Endothelial cell (in vitro differentiated cells): ENCODE measurements around the gene POLR3GL. TPM values are rescaled to one million over a fixed set of nuclear protein-coding genes. Genes with fewer than 3 reads are reported as not detected.

Experiments
- DNase-seq: peaks from one replicate; pipeline ENCODE4 v3.0.0; 2021; ENCODE audit warnings: low spot score
- H3K27ac Mint-ChIP-seq: one replicate; pipeline ENCODE4 v1.8.0; 2021; ENCODE audit warnings: mixed read lengths, inconsistent platforms; ENCODE audit not compliant: unreplicated experiment
- H3K27me3 Mint-ChIP-seq: one replicate; pipeline ENCODE4 v1.8.0; 2021; ENCODE audit warnings: mild to moderate bottlenecking, moderate library complexity, mixed read lengths, inconsistent platforms; ENCODE audit not compliant: unreplicated experiment
- H3K36me3 Mint-ChIP-seq: one replicate; pipeline ENCODE4 v1.8.0; 2021; ENCODE audit warnings: mild to moderate bottlenecking, low read depth, mixed read lengths, inconsistent platforms; ENCODE audit not compliant: unreplicated experiment
- H3K4me1 Mint-ChIP-seq: one replicate; pipeline ENCODE4 v1.8.0; 2021; ENCODE audit warnings: mild to moderate bottlenecking, mixed read lengths, inconsistent platforms; ENCODE audit not compliant: unreplicated experiment
- H3K4me3 Mint-ChIP-seq: one replicate; pipeline ENCODE4 v1.8.0; 2021; ENCODE audit warnings: mild to moderate bottlenecking, mixed read lengths, inconsistent platforms; ENCODE audit not compliant: unreplicated experiment
- H3K9me3 Mint-ChIP-seq: one replicate; pipeline ENCODE4 v1.8.0; 2021; ENCODE audit warnings: mixed read lengths, inconsistent platforms; ENCODE audit not compliant: unreplicated experiment
- total RNA-seq: library from RNA; stranded (reverse); fragmentation: NEBNext Ultra II Directional; extraction: Animal tissue kit (Norgen Biotek cat#: 25700); gene quantifications from one replicate; pipeline ENCODE4 v1.2.1, GENCODE V29; 2021; ENCODE audit not compliant: unreplicated experiment
- TF ChIP-seq, protein P1 (sequence below): fragments of 200-600 bp; sonication (generic); IDR thresholded peaks from one replicate; pipeline ENCODE4 v1.5.0; 2021; ENCODE audit warnings: antibody characterized with exemption; ENCODE audit not compliant: unreplicated experiment

POLR3GL gene
- total RNA-seq, 1 donor from 2014 or later = 12.4 TPM

DNA sequence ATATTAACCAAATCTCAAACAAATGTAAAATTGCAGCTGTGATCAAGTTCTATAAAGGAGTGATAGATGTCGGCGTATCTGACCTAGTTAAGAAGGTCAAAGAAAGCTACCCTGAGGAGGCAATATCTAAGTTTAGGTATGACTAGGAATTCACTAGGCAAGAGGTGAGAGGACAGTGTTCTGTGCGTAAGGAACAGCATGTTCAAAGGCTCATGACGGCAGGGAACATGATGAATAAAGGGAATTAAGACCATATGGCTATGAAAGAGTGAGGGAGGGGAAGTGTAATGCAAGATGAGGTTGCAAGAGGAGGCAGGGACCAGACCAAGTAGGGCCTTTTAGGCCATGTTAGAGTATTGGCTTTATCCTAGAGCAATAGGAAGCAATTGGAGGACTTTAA is 15.3 kb upstream of the POLR3GL start:
- Mint-ChIP-seq H3K4me1 (peaks cover 9% of the 10 kb centered on the region), H3K36me3 (peaks cover 35% of the 10 kb centered on the region), H3K9me3 (no peaks in the 10 kb centered on the region), H3K27me3 (no peaks in the 10 kb centered on the region), H3K4me3 (no peak overlapping the region), H3K27ac (no peak overlapping the region)
- DNase-seq = no peak
- TF ChIP-seq, protein P1, sequence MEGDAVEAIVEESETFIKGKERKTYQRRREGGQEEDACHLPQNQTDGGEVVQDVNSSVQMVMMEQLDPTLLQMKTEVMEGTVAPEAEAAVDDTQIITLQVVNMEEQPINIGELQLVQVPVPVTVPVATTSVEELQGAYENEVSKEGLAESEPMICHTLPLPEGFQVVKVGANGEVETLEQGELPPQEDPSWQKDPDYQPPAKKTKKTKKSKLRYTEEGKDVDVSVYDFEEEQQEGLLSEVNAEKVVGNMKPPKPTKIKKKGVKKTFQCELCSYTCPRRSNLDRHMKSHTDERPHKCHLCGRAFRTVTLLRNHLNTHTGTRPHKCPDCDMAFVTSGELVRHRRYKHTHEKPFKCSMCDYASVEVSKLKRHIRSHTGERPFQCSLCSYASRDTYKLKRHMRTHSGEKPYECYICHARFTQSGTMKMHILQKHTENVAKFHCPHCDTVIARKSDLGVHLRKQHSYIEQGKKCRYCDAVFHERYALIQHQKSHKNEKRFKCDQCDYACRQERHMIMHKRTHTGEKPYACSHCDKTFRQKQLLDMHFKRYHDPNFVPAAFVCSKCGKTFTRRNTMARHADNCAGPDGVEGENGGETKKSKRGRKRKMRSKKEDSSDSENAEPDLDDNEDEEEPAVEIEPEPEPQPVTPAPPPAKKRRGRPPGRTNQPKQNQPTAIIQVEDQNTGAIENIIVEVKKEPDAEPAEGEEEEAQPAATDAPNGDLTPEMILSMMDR = no peak

DNA sequence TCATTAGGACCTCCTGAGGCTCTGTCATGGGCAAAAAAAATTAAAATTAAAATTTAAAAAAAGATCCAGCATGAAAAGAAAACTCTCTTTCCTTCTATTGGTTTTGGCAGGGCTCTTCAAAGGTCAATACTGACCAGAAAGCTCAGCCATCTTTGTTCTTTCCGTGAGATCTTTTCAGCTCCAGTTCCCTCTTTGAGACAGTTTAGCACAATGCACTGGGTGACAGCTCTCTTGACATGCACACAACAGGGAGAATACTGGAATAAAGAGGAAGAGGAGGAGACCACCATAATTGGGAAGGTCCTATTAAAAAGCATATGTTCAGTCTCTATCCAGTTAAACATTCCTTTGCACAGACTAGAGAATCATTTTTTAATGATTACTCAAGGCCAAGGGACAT is 13.0 kb upstream of the POLR3GL start:
- no peak for DNase-seq
- H3K9me3 Mint-ChIP-seq = no peaks in the 10 kb centered on the region
- peak overlapping the region; percentile 58 for H3K4me3 Mint-ChIP-seq
- H3K4me1 Mint-ChIP-seq = peaks cover 30% of the 10 kb centered on the region
- TF ChIP-seq, protein P1 = no peak
- peaks cover 30% of the 10 kb centered on the region for H3K36me3 Mint-ChIP-seq
- H3K27ac Mint-ChIP-seq = no peak overlapping the region
- peaks cover 2% of the 10 kb centered on the region for H3K27me3 Mint-ChIP-seq

DNA sequence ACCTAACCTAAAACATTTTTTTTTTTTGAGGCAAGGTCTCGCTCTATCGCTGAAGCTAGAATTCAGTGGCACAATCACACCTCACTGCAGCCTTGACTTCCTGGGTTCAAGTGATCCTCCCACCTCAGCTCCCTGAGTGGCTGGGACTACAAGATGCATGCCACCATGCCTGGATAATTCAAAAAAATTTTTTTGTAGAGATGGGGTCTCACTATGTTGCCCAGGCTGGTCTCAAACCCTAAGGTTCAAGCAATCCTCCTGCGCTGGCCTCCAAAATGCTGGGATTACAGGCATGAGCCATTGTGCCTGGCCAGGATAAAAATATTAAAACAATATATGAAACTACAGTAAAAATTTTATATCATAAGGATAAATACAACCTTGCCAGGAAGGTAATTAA is 11.6 kb upstream of the POLR3GL start:
- no peak overlapping the region for H3K4me3 Mint-ChIP-seq
- peaks cover 2% of the 10 kb centered on the region for H3K27me3 Mint-ChIP-seq

DNA sequence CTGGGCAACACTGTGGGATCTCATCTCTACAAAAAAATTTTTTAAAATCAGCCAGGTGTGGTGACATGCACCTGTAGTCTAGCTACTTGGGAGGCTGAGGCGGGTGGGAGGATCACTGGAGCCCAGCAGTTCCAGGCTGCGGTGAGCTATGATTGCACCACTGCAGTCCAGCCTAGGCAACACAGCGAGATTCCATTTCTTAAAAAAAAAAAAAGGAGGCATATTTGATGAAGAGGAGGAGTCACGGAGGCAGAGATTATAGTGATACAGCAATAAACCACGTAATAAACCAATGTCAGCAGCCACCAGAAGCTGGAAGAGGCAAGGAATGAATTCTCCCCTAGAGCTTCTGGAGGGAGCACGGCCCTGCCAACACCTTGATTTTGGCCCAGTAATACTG is 10.6 kb upstream of the POLR3GL start:
- Mint-ChIP-seq H3K27ac (no peak overlapping the region), H3K36me3 (peaks cover 16% of the 10 kb centered on the region), H3K4me1 (peaks cover 47% of the 10 kb centered on the region), H3K27me3 (peaks cover 3% of the 10 kb centered on the region), H3K4me3 (no peak overlapping the region), H3K9me3 (no peaks in the 10 kb centered on the region)
- no peak for DNase-seq
- TF ChIP-seq, protein P1 = no peak

More for the DNA sequence above, 11.6 kb upstream of the POLR3GL start:
- Mint-ChIP-seq H3K27ac (no peak overlapping the region), H3K4me1 (peaks cover 39% of the 10 kb centered on the region), H3K9me3 (no peaks in the 10 kb centered on the region), H3K36me3 (peaks cover 21% of the 10 kb centered on the region)
- DNase-seq = no peak
- TF ChIP-seq, protein P1 = no peak

DNA sequence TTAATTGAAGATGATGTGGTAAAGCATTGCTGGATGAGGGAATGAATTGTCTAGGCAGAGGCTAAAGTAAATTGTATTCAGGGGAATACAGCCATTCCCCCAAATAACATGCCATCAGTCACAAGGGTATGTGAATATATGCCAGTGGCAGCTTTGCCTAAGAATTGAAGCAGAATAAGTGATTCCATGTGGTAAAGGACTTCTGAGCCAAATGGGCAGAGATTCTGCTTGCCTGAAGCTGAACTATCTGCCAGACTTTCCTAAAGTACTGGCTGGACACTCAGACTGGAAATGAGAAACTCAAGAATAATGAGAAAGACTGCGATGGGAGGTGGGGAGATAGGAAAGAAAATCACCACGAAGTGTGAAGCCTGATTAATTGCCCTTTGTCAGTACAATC is 9.1 kb upstream of the POLR3GL start:
- H3K4me1 Mint-ChIP-seq = peaks cover 56% of the 10 kb centered on the region
- peak overlapping the region; percentile 18 for H3K4me3 Mint-ChIP-seq
- H3K9me3 Mint-ChIP-seq = no peaks in the 10 kb centered on the region
- H3K36me3 Mint-ChIP-seq = peaks cover 12% of the 10 kb centered on the region
- peaks cover 12% of the 10 kb centered on the region for H3K27me3 Mint-ChIP-seq
- no peak for DNase-seq
- H3K27ac Mint-ChIP-seq = peak overlapping the region; percentile 53
- TF ChIP-seq, protein P1 = no peak
